Superior temporal gyrus (tissue), 1 donor: ENCODE results near the gene DHX34.
"Not testable (repeated sequence)": the region's sequence is repeated elsewhere in the genome, so short reads cannot be mapped to it uniquely, and the experiment has no call there.

ENCODE experiments used
- DNase-seq: peaks from one replicate; pipeline ENCODE4 v3.0.0-alpha.2; 2016; ENCODE audit errors: extremely low spot score

DHX34 gene

DNA sequence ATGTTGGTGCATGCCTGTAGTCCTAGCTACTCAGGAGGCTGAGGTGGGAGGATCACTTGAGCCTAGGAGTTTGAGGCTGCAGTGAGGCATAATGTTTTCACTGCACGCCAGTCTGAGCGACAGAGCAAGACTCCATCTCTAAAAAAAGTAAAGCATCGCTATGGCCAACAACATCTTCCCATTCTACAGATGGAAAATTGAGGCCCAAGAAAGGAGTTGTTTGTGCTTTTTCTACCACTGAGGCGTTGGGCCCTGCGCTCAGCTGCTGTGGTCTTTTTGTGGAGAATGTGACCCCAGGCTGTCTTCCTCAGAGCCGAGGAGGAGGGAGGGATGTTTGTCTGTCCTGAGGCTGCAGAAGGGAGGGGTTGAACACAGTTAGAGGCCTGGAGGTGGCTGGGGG is 17.6 kb upstream of the DHX34 start:
- no peak for DNase-seq

GRCh38 chr19:47331931-47332547 is 17.1 kb upstream of the DHX34 start, which contains the start of gene C5AR2:
Gene C5AR2, plus strand, starts transcription at chr19:47332175. Its CDS starts 8,625 bp downstream, at chr19:47340800.
- DNase-seq: no peak

- DNase-seq: not testable (repeated sequence)
These were observed 12.1 kb upstream of the DHX34 start for GRCh38 chr19:47336765-47337718.

DNA sequence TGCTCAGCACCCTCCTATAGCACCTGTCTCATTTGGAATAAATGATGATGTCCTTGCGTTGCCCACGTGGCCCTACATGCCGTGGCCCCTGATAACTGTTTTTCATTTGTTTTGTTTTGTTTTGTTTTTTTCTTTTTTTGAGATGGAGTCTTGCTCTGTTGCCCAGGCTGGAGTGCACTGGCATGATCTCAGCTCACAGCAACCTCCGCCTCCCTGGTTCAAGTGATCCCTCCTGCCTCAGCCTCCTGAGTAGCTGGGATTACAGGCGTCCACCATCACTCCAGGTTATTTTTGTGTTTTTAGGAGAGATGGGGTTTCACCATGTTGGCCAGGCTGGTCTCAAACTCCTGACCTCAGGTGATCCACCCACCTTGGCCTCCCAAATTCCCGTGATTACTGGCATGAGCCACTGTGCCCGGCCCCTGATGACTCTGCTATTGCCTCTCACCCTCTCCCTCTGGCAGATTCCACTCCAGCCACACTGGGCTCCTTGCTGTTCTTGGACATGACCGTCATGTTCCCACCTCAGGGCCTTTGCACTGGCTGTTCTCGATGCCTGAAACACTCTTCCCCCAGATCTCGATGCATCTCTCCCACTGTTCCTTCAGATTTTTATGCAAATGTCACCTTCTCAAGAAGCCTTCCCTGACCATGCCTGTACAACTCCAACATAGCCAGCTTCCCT is 9.8 kb upstream of the DHX34 start:
- no peak for DNase-seq

- DNase-seq: no peak
These were observed 8.5 kb upstream of the DHX34 start for GRCh38 chr19:47340477-47341208.

- no peak for DNase-seq
These were observed 7.4 kb upstream of the DHX34 start for GRCh38 chr19:47341734-47342133.

GRCh38 chr19:47343194-47343802 is 5.8 kb upstream of the DHX34 start:
- no peak for DNase-seq

DNA sequence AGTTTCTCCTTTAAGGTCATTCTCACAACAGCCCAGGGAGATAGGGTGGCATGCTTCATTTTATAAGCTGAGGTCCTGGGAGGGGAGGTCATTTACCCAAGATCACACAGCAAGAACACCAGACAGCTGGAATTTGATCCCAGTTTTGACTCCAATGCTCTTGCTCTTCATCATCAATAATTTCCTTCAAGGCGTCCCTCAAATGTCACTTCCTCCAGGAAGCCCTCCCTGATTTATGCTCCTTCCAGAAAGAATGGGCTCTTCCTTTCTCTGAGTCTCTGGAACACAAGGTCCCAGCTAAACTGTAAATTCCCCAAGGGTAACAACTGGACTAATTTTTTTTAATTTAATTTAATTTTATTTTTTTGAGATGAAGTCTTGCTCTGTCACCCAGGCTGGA is 4.7 kb upstream of the DHX34 start:
- no peak for DNase-seq

DNA sequence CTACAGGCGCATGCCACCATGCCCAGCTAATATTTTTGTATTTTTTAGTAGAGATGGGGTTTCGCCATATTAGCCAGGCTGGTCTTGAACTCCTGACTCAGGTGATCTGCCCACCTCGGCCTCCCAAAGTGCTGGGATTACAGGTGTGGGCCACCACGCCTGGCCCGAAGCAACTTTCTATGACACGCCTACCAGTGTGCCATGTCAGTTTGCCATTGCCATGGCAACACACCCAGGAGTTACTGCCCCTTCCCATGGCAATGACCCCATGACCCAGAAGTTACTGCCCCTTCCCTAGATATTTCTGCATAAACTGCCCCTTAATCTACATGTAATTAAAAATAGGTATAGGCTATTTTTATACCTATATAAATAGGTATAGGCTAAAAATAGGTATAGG is 3.1 kb upstream of the DHX34 start:
- DNase-seq: not testable (repeated sequence)

GRCh38 chr19:47350630-47351029 is 1.5 kb downstream of the DHX34 start:
- DNase-seq: no peak

GRCh38 chr19:47351548-47351947 is 2.4 kb downstream of the DHX34 start:
- DNase-seq: peak; percentile 77

DNA sequence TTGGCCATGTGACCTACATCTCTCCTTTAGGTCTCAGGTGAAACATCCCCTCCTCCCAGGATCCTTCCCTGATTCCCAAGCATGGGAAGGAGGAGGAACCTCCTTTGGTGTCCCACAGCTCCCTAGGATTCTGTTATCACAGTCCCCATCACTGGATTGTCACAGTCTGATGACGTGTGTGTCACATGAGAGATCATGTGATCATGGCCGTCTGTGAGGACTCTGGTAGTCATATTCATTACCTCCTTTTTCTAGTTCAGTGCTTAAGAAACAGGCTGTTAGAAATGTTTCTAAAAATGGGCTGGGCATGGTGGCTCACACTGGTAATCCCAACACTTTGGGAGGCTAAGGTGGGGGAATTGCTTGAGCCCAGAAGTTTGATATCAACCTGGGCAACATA is 3.0 kb downstream of the DHX34 start:
- DNase-seq: no peak

GRCh38 chr19:47353307-47353712 is 4.2 kb downstream of the DHX34 start:
- no peak for DNase-seq

DNA sequence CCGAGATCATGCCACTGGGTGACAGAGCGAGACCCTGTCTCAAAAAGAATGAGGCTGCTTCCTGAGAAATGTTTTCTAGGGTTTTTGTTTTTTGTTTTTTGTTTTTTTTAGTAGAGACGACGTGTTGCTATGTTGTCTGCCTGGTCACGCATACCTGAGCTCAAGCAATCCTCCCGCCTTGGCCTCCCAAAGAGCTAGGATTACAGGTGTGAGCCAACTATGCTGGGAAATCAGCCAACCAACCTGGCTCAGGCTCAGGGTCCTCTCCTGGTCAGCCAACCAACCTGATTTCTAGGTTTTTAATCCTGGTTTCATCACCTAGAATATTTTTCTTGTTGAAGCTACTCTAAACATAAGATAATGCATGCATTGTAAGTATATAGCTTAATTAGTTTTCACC is 7.8 kb downstream of the DHX34 start:
- DNase-seq: no peak

DNA sequence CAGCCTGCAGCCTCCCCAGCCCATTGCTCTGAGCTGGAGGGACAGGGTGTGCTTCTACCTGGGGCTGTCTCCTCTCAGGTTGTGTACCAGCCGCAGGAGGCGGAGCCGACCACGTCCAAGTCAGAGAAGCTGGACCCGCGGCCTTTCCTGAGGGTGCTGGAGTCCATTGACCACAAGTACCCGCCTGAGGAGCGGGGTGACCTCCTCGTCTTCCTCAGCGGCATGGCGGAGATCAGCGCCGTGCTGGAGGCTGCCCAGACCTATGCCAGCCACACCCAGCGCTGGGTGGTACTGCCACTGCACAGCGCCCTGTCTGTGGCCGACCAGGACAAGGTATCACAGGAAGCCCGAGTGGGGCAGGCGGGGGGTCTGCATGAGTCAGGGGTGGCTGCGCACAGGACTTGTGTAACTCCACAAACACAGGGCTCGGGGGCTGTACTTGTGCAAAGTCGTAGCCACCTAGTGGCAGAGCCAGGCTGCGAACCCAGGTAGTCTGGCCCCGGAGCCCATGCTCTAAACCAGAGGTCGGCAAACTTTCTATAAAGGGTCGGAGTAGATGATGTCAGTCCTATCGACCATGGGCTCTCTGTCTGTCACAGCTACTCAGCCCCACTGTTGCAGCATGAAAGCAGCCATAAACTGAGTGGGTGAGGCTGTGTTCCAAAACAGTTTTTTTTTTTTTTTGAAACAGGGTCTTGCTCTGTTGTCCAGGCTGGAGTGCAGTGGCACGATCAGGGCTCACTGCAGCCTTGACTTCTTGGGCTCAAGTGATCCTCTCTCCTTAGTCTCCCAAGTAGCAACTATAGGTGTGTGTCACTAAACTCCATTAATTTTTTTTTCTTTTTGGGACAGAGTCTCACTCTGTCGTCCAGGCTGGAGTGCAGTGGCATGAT is 8.9 kb downstream of the DHX34 start:
- DNase-seq: no peak

GRCh38 chr19:47358936-47359335 is 9.8 kb downstream of the DHX34 start:
- DNase-seq: no peak

- DNase-seq: no peak
These were observed 13.2 kb downstream of the DHX34 start for GRCh38 chr19:47362321-47362720.

GRCh38 chr19:47363758-47364531 is 14.8 kb downstream of the DHX34 start:
- no peak for DNase-seq

DNA sequence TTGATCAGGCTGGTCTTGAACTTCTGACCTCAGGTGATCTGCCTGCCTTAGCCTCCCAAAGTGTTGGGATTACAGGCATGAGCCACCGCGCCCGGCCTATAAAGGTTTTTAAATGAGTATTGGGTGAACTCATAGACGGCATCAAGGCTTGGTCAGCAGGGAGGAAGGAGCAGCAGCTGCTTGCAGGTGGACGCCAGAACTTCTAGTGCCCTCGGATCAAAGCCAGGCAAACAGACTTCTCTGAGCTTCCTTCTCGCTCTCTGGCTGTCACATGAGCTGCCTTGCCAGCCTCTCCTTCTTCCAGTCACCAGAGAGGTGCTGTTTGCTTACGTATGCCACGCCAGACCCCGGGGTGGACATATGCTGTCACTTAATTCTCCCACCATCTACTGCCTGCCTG is 16.3 kb downstream of the DHX34 start:
- not testable (repeated sequence) for DNase-seq
